HG03103 (cell line): Measurements from ENCODE around the gene RBBP8NL.

Experiments
- ATAC-seq: cut with Tn5 transposase; IDR thresholded peaks from one replicate; pipeline ENCODE4 v1.9.1; 2021; ENCODE audit warnings: low read depth; ENCODE audit not compliant: unreplicated experiment

Gene RBBP8NL

GRCh38 chr20:62365814-62366369 lies 61.4 kb downstream of the RBBP8NL start:
- no peak for ATAC-seq

GRCh38 chr20:62364911-62365736 lies 62.2 kb downstream of the RBBP8NL start:
- no peak for ATAC-seq

- no peak for ATAC-seq
These were observed 63.2 kb downstream of the RBBP8NL start for GRCh38 chr20:62363920-62364851.

GRCh38 chr20:62362991-62363919 lies 64.1 kb downstream of the RBBP8NL start:
- no peak for ATAC-seq

GRCh38 chr20:62362590-62362940 lies 64.8 kb downstream of the RBBP8NL start:
- ATAC-seq: no peak

- ATAC-seq: no peak
These were observed 65.3 kb downstream of the RBBP8NL start for GRCh38 chr20:62361799-62362589.

GRCh38 chr20:62360854-62361798 lies 66.2 kb downstream of the RBBP8NL start:
- ATAC-seq: no peak
